Neutrophil (primary cell): ENCODE results near the gene OCEL1.

Experiments
- H3K27ac ChIP-seq: fragments of 200-600 bp; sonication (generic); 2 replicates; pipeline ENCODE4 v1.5.1; 2016; ENCODE audit warnings: mild to moderate bottlenecking, moderate library complexity
- H3K27me3 ChIP-seq: fragments of 200-600 bp; sonication (generic); 2 replicates; pipeline ENCODE4 v1.6.0; 2016; ENCODE audit warnings: mild to moderate bottlenecking
- H3K36me3 ChIP-seq: fragments of 200-600 bp; sonication (generic); 2 replicates; pipeline ENCODE4 v1.5.1; 2017
- H3K4me1 ChIP-seq, 2 experiments: fragments of 200-600 bp in 1 of 2; sonication (generic) in 1 of 2; 1 replicate in 1 of 2; 2 replicates in 1 of 2; pipeline versions ENCODE4 v1.5.1 to v1.6.1; 2013 to 2016; ENCODE audit warnings: low read depth in 1 of 2, low read length in 1 of 2, mild to moderate bottlenecking in 1 of 2, moderate library complexity in 1 of 2; ENCODE audit not compliant: control insufficient read depth in 1 of 2, insufficient read depth in 1 of 2
- H3K4me3 ChIP-seq, 2 experiments: fragments of 200-600 bp in 1 of 2; sonication (generic) in 1 of 2; 1 replicate in 1 of 2; 2 replicates in 1 of 2; pipeline ENCODE4 v1.5.1; 2013 to 2016; ENCODE audit warnings: low read depth in 1 of 2, low read length in 1 of 2, mild to moderate bottlenecking in 1 of 2, moderate library complexity in 1 of 2
- H3K9me3 ChIP-seq: fragments of 200-600 bp; sonication (generic); 2 replicates; pipeline ENCODE4 v1.5.1; 2016
- TF ChIP-seq, protein P1 (sequence below): fragments of 200-600 bp; sonication (generic); IDR thresholded peaks from 2 replicates; pipeline ENCODE4 v1.5.1; 2016; ENCODE audit warnings: antibody characterized with exemption

Gene OCEL1

DNA sequence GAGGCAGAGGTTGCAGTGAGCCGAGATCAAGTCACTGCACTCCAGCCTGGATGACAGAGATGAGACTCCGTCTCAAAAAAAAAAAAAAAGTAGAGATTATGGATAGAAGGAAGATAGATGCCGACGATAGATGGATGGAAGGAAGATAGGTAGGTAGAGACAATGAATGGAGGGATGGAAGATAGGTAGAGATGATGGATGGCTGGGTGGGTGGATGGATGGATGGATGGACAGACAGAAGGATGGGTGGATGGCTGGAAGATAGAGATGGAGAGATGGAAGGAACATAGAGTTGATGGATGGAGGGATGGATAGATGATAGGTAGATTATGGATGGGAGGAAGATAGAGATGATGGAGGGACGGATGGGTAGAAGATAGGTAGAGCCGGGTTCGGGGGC is 29.4 kb upstream of the OCEL1 start:
- H3K4me3 ChIP-seq = no peak overlapping the region
- TF ChIP-seq, protein P1, sequence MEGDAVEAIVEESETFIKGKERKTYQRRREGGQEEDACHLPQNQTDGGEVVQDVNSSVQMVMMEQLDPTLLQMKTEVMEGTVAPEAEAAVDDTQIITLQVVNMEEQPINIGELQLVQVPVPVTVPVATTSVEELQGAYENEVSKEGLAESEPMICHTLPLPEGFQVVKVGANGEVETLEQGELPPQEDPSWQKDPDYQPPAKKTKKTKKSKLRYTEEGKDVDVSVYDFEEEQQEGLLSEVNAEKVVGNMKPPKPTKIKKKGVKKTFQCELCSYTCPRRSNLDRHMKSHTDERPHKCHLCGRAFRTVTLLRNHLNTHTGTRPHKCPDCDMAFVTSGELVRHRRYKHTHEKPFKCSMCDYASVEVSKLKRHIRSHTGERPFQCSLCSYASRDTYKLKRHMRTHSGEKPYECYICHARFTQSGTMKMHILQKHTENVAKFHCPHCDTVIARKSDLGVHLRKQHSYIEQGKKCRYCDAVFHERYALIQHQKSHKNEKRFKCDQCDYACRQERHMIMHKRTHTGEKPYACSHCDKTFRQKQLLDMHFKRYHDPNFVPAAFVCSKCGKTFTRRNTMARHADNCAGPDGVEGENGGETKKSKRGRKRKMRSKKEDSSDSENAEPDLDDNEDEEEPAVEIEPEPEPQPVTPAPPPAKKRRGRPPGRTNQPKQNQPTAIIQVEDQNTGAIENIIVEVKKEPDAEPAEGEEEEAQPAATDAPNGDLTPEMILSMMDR = no peak
- no peaks in the 10 kb centered on the region for H3K27me3 ChIP-seq
- H3K27ac ChIP-seq = no peak overlapping the region
- H3K9me3 ChIP-seq = peaks cover 1% of the 10 kb centered on the region
- H3K36me3 ChIP-seq = peaks cover 100% of the 10 kb centered on the region
- no peaks in the 10 kb centered on the region for H3K4me1 ChIP-seq

DNA sequence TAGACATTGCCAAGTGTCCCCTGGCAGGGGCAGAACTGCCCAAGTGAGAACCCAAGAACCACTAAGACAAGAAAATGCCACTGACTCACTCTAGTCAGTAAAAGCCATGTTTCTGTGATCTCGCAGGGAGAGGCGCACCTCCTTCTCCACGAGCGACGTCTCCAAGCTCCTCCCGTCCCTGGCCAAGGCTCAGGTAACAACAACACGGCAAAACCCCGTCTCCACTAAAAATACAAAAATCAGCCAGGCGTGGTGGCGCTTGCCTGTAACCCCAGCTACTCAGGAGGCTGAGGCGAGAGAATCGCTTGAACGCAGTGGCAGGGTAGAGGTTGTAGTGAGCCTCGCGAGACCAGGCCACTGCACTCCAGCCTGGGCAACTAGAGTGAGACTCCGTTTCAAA is 28.4 kb upstream of the OCEL1 start:
- TF ChIP-seq, protein P1 = no peak
- Histone ChIP-seq H3K27ac (no peak overlapping the region), H3K9me3 (peaks cover 6% of the 10 kb centered on the region), H3K4me1 (no peaks in the 10 kb centered on the region), H3K4me3 (no peak overlapping the region), H3K36me3 (peaks cover 100% of the 10 kb centered on the region), H3K27me3 (no peaks in the 10 kb centered on the region)

DNA sequence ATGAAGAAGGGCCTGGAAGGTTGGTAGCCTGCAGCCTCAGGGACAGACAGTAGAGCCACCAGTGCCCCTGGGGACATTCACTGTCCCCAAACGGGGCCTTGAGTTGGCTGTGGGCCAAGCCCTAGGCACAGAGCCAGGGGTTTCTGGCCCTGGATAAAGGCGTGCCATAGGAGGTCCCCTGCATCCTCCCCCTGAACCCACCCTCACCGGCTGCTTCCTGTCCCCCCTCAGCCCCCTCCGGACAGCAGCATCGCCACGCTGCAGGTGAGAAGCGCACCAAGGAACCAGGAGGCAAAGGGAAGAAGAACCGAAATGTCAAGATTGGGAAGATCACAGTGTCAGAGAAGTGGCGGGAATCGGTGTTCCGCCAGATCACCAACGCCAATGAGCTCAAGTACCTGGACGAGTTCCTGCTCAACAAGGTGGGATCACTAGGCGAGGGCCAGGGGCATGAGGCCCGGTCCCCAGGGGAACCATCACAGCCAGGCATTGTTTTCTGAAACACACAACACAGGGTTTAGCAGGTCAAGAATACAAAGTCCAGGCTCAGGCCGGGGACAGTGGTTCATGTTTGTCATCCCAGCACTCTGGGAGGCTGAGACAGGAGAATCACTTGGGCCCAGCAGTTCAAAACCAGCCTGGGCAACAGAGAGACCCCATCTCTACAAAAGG is 25.5 kb upstream of the OCEL1 start:
- H3K27ac ChIP-seq = no peak overlapping the region
- H3K36me3 ChIP-seq = peaks cover 100% of the 10 kb centered on the region
- no peaks in the 10 kb centered on the region for H3K4me1 ChIP-seq
- TF ChIP-seq, protein P1 = no peak
- H3K4me3 ChIP-seq = no peak overlapping the region
- H3K9me3 ChIP-seq = peaks cover 6% of the 10 kb centered on the region
- H3K27me3 ChIP-seq = no peaks in the 10 kb centered on the region

DNA sequence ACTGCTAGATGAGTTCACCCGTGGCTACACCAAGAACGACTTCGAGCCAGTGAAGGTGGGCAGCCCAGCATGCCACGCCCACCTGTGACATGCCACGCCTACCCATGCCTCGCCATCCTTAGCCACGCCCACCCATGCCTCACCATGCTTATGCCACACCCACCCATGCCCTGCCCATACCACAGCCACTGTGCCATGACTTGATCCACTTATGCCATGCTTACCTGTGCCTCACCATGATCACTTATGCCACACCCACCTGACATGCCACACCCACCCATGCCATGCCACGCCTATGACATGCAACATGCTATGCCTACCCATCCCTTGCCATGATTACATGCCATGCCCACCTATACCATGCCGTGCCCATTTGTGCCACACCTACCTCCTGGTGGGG is 23.8 kb upstream of the OCEL1 start:
- Histone ChIP-seq H3K27me3 (no peaks in the 10 kb centered on the region), H3K27ac (no peak overlapping the region), H3K36me3 (peaks cover 100% of the 10 kb centered on the region), H3K9me3 (peaks cover 6% of the 10 kb centered on the region), H3K4me3 (no peak overlapping the region), H3K4me1 (no peaks in the 10 kb centered on the region)
- TF ChIP-seq, protein P1 = no peak

DNA sequence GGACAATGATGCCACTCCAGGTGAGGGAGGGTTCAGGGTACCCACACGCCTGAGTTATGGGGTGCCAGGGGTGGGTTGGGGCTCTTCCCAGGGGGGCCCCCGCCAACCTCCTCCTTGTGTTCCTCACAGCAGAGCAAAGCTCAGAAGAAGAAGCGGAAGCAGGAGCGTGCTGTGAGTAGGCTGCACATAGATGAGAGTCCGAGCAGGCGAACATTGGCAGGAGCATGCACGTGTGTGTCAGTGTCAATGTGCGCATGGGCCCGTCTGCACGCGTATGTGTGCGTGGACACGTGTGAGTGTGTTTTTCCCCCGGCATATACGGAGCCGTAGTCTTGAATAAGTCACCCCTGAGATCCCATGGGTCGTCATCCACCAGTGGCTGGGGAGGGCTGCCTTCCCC is 23.3 kb upstream of the OCEL1 start:
- no peak overlapping the region for H3K4me3 ChIP-seq
- no peak overlapping the region for H3K27ac ChIP-seq
- peaks cover 100% of the 10 kb centered on the region for H3K36me3 ChIP-seq
- H3K4me1 ChIP-seq = no peaks in the 10 kb centered on the region
- H3K27me3 ChIP-seq = no peaks in the 10 kb centered on the region
- TF ChIP-seq, protein P1 = no peak
- H3K9me3 ChIP-seq = peaks cover 6% of the 10 kb centered on the region
